Effector memory CD4-positive, alpha-beta T cell (primary cell): Measurements from ENCODE around the gene BMPR2.
A peak's percentile ranks its signal among the peaks of the same experiment; 100 is the strongest.
"Not testable (repeated sequence)": the region's sequence is repeated elsewhere in the genome, so short reads cannot be mapped to it uniquely, and the experiment has no call there.

Experiments used
- DNase-seq, 3 donors: peaks; one replicate each; pipeline ENCODE4 v3.0.0-alpha.2; 2020
- H3K27ac ChIP-seq: 2 replicates; pipeline ENCODE4 v1.7.0; 2013; ENCODE audit warnings: mild to moderate bottlenecking, low read length, moderate library complexity; ENCODE audit not compliant: insufficient read depth, poor library complexity, severe bottlenecking
- H3K27me3 ChIP-seq: replicated peaks from 2 replicates; pipeline ENCODE4 v1.7.0; 2013; ENCODE audit warnings: mild to moderate bottlenecking, low read length; ENCODE audit not compliant: insufficient read depth, control insufficient read depth, poor library complexity, severe bottlenecking
- H3K36me3 ChIP-seq: 2 replicates; pipeline ENCODE4 v1.7.0; 2013; ENCODE audit warnings: mild to moderate bottlenecking, low read length, moderate library complexity; ENCODE audit not compliant: control insufficient read depth, insufficient read depth
- H3K4me1 ChIP-seq: 2 replicates; pipeline ENCODE4 v1.7.0; 2013; ENCODE audit warnings: low read length, mild to moderate bottlenecking; ENCODE audit not compliant: control insufficient read depth, insufficient read depth, poor library complexity, severe bottlenecking
- H3K4me3 ChIP-seq: 2 replicates; pipeline ENCODE4 v1.7.0; 2013; ENCODE audit warnings: low read length, low read depth, mild to moderate bottlenecking; ENCODE audit not compliant: insufficient read depth, poor library complexity, severe bottlenecking
- H3K9me3 ChIP-seq: 2 replicates; pipeline ENCODE4 v1.7.0; 2013; ENCODE audit warnings: mild to moderate bottlenecking, low read length, moderate library complexity; ENCODE audit not compliant: control insufficient read depth

BMPR2 gene

GRCh38 chr2:202378662-202379358 lies 2.7 kb downstream of the BMPR2 start:
- DNase-seq = no peak
- H3K36me3 ChIP-seq = no peaks in the 10 kb centered on the region
- H3K4me1 ChIP-seq = peaks cover 10% of the 10 kb centered on the region
- H3K4me3 ChIP-seq = peak overlapping the region; percentile 16
- H3K27ac ChIP-seq = no peak overlapping the region
- H3K27me3 ChIP-seq = no peaks in the 10 kb centered on the region
- no peaks in the 10 kb centered on the region for H3K9me3 ChIP-seq

GRCh38 chr2:202382684-202383083 lies 6.6 kb downstream of the BMPR2 start:
- Histone ChIP-seq H3K27ac (no peak overlapping the region), H3K36me3 (no peaks in the 10 kb centered on the region), H3K27me3 (no peaks in the 10 kb centered on the region), H3K9me3 (no peaks in the 10 kb centered on the region), H3K4me3 (no peak overlapping the region), H3K4me1 (peaks cover 4% of the 10 kb centered on the region)
- DNase-seq = no peak

GRCh38 chr2:202386495-202386894 lies 10.4 kb downstream of the BMPR2 start:
- H3K9me3 ChIP-seq, H3K27me3 ChIP-seq, H3K4me3 ChIP-seq, H3K4me1 ChIP-seq, H3K27ac ChIP-seq, DNase-seq, H3K36me3 ChIP-seq: not testable (repeated sequence)

GRCh38 chr2:202387608-202388342 lies 11.6 kb downstream of the BMPR2 start:
- H3K9me3 ChIP-seq = no peaks in the 10 kb centered on the region
- H3K27me3 ChIP-seq = no peaks in the 10 kb centered on the region
- H3K27ac ChIP-seq = no peak overlapping the region
- H3K4me3 ChIP-seq = no peak overlapping the region
- H3K4me1 ChIP-seq = peaks cover 2% of the 10 kb centered on the region
- H3K36me3 ChIP-seq = no peaks in the 10 kb centered on the region
- no peak for DNase-seq

GRCh38 chr2:202400941-202401340 lies 24.8 kb downstream of the BMPR2 start:
- Histone ChIP-seq H3K4me1 (no peaks in the 10 kb centered on the region), H3K27me3 (no peaks in the 10 kb centered on the region)
- DNase-seq = no peak

GRCh38 chr2:202405798-202406197 lies 29.7 kb downstream of the BMPR2 start:
- Histone ChIP-seq H3K27me3 (no peaks in the 10 kb centered on the region), H3K27ac (no peak overlapping the region), H3K36me3 (no peaks in the 10 kb centered on the region), H3K4me3 (no peak overlapping the region), H3K9me3 (no peaks in the 10 kb centered on the region), H3K4me1 (no peaks in the 10 kb centered on the region)
- DNase-seq = no peak

More at GRCh38 chr2:202400941-202401340, 24.8 kb downstream of the BMPR2 start:
- Histone ChIP-seq H3K36me3 (no peaks in the 10 kb centered on the region), H3K4me3 (no peak overlapping the region), H3K27ac (no peak overlapping the region), H3K9me3 (no peaks in the 10 kb centered on the region)

- Histone ChIP-seq H3K36me3 (no peaks in the 10 kb centered on the region), H3K4me3 (no peak overlapping the region), H3K9me3 (no peaks in the 10 kb centered on the region), H3K27me3 (no peaks in the 10 kb centered on the region), H3K27ac (no peak overlapping the region), H3K4me1 (no peaks in the 10 kb centered on the region)
- DNase-seq = no peak
These were observed 30.4 kb downstream of the BMPR2 start for GRCh38 chr2:202406445-202406978.

GRCh38 chr2:202408546-202409140 lies 32.5 kb downstream of the BMPR2 start:
- Histone ChIP-seq H3K4me1 (no peaks in the 10 kb centered on the region), H3K9me3 (no peaks in the 10 kb centered on the region), H3K36me3 (no peaks in the 10 kb centered on the region), H3K4me3 (no peak overlapping the region), H3K27me3 (no peaks in the 10 kb centered on the region), H3K27ac (no peak overlapping the region)
- DNase-seq = no peak

GRCh38 chr2:202410092-202410491 lies 34.0 kb downstream of the BMPR2 start:
- no peak for DNase-seq
- Histone ChIP-seq H3K36me3 (no peaks in the 10 kb centered on the region), H3K9me3 (no peaks in the 10 kb centered on the region), H3K4me1 (no peaks in the 10 kb centered on the region), H3K27me3 (no peaks in the 10 kb centered on the region), H3K27ac (no peak overlapping the region), H3K4me3 (no peak overlapping the region)

GRCh38 chr2:202411097-202411496 lies 35.0 kb downstream of the BMPR2 start:
- H3K36me3 ChIP-seq = no peaks in the 10 kb centered on the region
- no peaks in the 10 kb centered on the region for H3K9me3 ChIP-seq

More at GRCh38 chr2:202411097-202411496, 35.0 kb downstream of the BMPR2 start:
- DNase-seq = no peak
- H3K27ac ChIP-seq = no peak overlapping the region
- H3K4me3 ChIP-seq = no peak overlapping the region
- H3K4me1 ChIP-seq = no peaks in the 10 kb centered on the region
- H3K27me3 ChIP-seq = no peaks in the 10 kb centered on the region
